HK-2 (cell line): ENCODE data around the gene LMF1.

Source experiments
- DNase-seq: peaks from one replicate; pipeline ENCODE4 v3.0.0-alpha.2; 2018; ENCODE audit not compliant: unreplicated experiment

The LMF1 gene

DNA sequence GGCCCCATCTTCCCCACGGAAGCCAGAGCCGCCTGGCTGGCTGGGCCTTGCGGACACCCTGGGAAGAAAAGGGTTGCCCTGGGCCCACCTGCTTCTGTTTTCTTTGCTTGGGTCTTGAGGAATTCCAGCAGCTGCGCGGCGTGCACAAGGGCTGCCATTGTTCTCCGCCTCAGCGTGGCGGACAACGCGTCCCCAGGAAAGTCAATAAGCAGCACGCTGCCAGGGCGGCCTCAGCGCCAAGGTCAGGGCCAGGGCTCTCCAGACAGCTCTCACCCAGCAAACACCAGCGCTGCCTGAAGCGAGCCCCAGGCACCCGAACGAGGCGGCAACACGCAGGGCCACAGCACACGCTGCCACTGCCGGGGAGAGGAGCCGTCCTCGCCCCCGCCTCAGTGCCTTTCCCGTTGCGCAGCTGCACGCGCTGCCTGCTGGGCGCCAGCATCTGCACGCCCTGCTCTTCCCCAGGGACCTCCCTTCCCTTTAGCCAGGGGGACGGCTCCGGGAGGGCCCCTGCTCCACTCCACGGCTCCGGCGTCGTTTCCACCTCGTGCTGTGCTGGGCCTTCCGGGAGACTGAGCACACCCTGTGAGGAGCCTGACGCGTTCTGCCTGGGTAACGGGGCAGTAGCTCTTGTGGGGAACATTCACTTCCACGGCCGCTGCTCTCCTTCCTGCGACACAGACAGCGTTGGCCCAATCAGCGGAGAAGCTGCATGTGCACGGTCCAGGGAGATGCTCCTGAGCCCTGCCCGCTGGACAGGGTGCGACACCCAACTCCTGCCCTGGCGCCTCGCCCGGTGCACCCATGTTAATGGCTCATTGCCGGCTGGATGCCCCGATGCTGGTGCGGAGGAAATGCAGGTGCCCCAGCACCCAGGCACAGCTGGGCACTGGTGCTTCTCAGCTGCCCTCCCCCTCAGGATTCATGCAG, 57.8 kb downstream of the LMF1 start:
- DNase-seq = no peak

DNA sequence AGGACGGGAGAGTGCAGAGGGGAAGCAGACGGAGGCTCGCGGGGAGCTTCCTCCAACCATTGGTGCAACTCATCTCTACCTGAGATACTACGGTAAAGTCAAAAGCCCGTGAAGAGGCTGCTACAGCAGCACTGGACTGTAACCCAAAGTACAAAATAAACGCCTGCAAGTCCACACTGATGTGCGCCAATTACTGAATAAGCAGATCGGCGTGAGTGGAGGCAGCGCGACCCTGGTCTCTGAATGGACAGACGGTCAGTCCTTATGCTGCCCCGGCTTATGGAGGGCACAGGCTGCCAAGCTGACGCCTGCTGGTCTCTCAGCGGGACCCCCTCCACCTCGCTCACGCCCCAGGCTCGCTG, 58.5 kb downstream of the LMF1 start:
- DNase-seq = no peak

DNA sequence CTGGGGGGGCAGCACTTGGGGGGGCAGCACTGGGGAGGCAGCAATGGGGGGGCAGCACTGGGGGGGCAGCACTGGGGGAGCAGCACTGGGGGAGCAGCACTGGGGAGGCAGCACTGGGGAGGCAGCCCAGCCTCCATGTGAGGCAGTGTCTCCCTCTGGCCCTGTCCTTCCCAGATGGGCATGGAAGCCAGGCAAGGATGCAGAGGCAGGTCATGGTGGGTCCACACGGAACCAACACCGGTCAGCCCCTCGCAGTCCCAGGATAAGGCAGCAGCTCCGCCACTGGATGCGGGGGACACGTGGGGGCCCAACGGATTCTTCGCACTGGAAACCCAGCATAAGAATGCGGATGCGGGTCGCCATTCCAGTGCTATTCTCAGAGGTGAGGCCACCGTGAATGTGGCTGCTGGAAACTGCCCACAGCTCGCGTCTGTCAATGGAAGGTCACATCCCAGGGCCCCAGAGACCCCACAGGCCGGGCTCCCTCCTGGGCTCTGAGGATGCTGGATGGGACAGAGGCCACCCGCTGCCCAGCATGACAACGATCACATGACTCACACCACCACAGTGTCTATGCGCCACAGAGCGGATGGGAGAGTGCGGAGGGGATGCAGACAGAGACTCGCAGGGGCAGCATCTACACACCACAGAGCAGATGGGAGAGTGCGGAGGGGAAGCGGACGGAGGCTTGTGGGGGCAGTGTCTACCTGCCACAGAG, 59.0 kb downstream of the LMF1 start:
- no peak for DNase-seq

DNA sequence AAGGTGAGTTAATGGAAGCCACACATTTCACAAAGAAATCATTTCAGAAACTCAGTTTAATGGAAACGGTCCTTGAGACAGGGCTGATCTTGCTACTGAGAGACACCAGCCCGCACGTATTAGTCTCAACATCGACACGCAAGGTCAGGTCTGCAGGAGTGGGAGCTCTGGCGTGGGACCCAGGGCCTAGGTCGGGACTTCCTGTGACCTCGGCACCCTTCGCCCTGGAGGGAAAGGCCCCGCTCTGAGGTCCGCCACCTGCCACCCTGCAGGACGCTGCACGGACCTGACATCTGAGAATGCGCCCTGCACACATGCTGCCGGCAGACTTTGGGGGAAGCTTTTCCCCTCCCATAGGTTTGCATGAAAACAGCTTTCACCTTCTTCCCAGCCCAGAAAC, 59.7 kb downstream of the LMF1 start:
- DNase-seq = no peak

DNA sequence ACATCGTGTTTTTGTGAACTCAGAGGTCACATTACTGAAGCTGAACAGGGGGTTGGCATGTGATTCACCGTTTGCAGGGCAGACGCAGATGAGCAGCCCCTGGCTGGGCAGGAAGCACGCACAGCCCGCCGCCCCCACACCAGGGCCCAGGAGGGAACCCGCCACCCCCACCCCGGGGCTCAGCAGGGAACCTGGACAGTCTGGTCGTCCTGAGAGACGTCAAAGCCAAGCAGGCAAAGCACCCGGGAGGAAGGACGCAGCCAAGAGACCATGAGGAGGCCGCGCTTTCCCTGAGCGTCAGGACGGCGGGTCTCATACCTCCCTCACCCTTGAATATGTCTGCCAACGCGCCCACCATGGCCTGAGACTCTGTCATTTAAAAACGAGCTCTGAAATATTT, 60.6 kb downstream of the LMF1 start:
- DNase-seq = no peak

DNA sequence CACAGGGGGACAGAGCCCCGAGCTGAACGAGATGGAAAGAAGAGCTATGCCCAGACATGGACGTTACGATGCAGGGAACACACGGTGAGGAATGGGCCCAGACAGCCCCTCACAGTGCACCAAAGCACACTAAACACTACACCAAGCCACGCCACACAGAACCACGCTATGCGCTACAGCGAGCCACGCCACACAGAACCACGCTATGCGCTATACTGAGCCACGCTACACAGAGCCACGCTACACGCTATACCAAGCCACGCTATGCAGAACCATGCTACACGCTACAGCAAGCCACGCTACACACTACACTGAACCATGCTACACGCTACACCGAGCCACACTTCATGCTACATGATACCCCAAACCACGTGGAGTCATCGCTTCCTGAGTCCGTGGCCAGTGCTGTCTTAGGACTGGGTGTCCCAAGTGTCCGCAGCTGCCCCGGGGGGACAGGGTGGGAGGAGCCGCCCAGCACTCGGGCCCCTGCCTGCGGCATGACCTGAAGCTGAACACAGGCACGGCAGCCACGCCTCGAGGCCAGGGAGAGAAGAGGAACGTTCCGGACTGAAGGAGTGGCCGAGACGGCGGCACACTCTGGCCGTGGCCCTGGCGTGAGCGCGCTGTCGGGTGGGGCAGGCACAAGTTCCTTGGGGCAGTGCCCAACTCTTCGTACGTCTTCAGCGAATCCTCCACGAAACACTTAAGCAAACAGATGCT, 61.3 kb downstream of the LMF1 start:
- no peak for DNase-seq

DNA sequence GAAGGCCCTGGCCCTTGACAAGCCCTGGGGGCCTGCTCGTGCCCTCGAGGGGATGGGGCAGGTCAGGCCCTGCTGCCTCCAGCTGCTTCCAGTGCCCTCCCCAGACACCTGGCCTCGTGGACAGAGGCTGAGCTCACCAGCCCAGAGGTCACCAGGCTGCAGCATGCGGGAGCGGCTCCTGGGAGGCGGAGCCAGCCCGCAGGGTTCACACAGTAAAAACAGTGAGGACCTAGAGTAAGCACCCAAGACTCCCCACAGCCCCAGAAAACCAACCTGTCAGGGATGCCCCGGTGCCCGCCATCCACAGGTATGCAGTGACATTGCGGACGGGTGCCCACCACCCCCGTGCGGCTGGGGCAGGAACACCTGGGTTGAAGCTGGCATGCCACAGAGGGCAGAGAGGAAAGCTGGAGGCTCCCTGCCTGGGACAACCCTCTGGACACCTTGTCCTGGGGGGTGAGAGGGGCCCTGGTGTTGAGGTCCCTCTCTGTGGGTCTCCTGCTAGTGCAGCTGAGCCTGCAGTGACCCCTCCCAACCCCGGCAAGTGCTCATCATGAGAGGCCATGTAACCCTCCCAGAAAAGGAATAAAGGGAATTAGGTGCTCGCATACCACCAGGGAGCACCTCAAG, 62.1 kb downstream of the LMF1 start:
- DNase-seq = no peak

DNA sequence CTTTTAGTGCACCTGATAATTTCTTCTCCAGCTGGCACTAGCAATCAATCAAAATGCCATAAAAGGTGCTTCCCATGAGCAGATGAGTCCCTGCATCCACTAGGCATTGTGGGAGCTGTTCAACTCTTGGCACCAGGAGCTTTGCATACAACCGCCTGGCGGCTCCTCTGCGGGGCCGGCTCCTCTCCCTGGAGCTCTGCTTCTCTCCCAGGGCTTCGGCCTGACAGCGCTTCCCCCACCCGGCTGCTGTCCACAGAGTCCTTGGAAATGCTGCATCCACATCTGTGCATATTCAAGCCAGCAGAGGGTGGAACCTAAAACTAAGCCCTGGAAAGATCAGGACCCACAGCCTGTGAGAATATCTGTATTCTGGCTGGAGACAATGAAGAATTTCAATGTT, 62.9 kb downstream of the LMF1 start:
- DNase-seq = no peak

DNA sequence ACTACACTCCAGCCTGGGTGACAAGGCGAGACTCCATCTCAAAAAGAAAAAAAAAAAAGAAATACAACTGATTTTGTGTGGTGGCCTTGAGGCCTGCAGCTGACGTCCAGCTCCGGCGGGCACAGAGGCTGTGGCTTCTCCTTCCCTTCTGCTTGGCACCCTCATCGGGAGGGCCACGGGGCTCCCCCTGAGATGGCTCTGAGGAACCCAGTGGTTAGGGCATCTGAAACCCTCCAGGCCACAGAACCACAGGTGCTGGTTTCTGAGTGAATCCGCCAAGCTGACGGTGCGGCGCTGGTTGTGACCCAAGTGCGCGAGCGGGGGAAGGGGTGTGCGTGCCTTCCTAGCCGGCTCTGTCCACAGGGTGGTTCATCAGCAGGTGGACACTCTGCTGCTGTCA, 63.4 kb downstream of the LMF1 start:
- DNase-seq = no peak

DNA sequence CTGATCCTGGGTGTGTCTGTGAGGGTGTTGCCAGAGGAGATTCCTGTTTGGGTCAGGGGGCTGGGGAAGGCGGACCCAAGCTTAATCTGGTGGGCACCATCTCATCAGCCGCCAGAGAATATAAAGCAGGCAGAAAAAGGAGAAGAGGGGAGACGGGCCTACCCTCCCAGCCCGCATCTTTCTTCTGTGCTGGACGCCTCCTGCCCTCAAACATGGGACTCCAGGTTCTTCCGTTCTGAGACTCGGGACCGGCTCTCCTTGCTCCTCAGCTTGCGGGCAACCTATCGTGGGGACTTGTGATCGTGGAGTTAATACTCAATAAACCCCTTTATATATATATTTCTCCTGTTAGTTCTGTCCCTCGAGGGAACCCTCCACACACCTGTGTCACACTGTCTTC, 64.5 kb downstream of the LMF1 start:
- no peak for DNase-seq

DNA sequence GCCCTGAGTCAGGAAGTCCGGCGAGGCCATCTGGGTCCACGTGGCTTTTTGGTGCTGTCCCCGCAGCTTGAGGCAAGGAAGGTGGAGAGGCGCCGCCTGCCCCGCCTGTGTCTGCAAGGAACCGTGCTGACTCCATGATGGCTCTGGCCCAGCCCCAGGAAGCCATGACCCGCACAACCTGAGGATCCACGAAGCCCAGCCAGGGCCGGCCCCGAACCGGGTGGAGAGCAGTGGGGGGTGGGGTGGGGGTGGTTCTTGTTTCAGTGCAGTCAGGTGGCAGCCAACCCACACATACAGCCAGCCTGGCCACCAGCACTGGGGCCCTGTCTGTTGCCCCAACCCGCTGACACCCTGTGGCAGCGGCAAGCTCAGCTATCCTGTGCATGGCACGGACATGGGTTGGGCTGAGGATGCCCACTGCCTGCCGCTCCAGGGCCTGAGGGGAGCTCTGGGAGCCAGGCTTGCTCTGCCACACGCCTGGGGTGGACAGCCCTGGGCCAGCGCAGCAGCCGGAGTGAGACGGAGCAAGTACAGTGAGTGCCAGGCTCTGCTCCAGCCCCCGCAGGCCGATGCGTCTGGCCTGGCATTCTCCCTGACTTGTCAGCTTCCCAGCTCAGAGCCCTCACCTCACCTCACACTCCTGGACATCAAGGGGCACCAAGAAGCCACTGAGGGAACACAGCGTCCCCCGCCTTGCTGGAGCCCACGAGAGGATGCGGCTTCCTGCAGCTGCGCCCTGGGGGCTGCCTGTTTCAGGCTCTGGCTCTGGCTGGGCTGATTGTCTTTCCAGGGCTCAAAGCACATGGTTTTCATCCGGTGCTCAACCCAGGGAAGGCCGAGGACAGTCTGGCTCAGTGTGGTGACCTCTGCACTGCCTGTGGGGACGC, 68.8 kb downstream of the LMF1 start:
- no peak for DNase-seq

DNA sequence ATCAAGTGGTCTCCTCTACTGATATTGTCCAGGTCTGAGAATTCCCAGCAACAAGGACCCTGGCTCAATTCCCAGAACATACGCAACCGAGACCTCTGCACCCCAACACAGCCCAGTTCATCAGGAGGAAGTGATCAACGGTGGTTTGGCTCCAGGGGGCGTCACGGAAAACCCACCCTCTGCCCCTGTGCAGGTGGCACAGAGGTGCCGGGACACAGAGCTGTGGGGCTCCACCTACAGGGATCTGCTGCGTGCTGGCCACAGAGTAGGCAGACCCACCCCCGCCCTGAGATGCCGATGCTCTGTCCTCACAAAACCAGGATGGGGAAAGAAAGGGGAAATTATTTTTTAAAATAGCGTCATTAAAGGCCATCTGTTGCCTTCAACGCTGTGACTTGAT, 69.6 kb downstream of the LMF1 start:
- DNase-seq = no peak

DNA sequence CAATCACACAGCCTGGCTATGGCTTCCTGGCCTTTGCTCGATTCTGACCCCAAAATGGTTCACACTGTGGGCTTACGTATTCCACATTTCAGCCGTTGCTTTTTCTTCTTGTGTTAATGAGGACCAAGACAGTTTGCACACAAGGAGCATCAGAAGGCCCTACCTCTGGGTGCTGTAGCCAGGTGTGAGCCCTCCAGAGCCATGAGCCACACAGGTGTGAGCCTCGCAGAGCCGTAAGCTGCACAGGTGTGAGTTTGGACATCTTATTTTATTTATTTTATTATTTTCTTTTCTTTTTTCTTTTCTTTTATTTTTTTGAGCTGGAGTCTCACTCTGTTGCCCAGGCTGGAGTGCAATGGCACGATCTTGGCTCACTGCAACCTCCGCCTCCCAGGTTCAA, 70.6 kb downstream of the LMF1 start:
- DNase-seq = no peak

DNA sequence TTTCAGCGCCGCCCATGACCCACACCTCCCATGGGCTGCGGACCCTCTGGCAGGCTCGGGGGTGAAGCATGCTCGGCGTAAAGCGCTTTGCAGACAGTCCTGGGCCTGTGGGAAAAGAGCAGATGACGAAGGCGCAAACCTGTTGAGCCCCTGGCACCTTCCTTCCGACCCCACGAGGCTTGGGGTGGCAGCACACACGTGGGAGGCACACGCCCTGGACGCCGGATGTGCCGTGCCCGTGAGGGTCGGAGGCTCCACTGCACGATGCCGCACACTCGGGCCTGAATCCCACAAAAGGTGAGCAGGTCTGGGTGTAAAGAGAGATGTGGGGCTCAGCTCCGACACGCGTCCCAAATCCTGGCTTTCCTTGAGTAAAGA, 71.1 kb downstream of the LMF1 start:
- no peak for DNase-seq

DNA sequence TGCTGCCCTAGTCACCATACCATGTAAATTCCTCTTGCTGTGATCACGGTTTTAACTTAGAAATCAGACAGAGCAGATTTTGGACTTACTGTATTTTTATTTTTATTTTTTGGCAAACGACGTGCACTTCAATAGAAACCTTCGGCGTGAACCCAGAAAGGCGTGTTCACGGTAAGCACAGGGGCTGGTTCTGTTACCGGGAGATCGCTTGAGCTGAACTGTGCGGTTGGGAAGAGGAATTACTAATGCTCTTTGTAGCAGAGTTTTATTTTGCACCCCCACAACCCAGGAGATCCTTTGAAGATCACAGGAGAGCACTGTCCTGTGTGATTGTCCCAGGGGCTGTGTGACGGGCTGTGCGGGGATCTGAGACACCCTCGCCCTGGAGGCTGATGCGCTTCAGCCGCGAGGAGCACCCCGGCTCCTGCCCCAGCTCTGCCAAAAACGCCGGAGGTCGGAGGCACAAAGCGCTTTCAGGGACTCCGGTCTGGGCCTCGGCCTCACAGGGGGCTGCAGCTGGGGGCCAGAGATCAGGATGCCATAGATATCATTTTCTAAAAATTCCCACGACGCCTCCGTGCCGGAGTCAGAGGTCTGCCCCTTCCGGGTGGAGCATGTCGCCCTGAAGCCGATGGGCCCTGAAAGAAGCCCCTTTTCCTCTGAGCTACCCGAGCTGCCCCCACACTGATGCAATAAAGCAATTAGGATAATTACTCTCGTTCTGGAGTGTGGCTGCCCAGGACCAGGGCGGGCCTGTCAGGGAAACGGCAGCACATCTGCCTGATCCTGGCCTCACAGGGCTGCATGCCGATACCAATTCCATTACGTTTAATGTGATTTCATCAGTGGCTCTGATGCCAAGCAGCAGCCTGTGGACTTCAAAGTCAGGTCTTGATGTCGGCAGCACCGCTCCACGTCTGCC, 71.8 kb downstream of the LMF1 start:
- DNase-seq = no peak

DNA sequence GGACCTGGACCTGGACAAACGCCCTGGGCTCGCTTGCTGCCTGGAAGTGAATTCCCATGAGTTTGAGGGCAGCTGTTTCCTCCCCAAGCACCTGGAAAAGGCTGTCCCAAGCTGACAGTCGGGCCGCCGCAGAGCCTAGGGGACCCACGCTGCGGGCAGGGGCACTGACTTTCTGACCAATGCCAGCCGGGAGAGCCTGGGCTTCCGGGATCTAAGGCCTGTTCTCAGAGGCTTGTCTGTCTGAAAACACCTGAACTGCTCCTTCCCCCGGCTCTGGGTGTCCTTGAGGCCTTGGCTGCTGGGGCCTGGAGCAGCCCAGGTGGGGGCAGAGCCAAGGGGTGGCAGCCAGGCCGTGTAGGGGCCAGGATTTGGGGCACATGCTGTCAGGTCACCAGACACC, 72.6 kb downstream of the LMF1 start:
- DNase-seq = no peak

DNA sequence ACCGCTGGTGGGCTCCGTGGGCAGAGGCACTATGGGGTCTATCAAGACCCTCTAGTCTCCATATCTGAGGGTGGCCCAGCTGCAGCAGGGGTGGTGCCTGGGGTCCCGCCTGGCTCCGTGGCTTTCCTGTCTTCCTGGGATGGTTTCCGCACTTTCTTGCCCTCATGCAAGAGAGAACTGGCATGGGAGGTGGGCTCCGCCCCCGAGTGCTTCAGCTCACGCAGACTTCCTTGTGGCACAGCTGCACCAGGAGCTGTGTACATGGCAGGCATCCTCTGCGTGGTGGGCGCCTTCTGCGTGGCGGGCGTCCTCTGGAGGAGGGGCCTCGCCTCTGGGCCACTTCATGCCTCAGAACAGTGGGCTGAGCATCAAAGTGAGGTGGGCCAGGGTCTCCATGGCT, 73.1 kb downstream of the LMF1 start:
- no peak for DNase-seq

DNA sequence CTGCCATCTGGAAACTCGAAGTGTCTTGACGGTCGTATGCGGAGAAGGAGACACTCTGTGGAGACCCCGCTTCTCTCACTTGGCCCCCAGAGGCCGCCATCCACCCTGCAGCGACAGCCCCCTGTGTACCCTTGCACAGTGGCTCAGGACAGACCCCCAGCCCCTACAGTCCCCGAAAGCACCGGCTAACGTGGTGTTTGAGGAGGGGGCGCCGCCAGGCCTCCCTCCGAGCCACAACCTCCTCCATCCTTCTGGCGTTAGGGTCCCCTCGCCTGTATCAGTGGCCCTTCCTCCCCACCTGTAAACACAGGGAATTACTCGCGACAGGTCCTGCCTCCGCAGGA, 73.6 kb downstream of the LMF1 start:
- DNase-seq = no peak

DNA sequence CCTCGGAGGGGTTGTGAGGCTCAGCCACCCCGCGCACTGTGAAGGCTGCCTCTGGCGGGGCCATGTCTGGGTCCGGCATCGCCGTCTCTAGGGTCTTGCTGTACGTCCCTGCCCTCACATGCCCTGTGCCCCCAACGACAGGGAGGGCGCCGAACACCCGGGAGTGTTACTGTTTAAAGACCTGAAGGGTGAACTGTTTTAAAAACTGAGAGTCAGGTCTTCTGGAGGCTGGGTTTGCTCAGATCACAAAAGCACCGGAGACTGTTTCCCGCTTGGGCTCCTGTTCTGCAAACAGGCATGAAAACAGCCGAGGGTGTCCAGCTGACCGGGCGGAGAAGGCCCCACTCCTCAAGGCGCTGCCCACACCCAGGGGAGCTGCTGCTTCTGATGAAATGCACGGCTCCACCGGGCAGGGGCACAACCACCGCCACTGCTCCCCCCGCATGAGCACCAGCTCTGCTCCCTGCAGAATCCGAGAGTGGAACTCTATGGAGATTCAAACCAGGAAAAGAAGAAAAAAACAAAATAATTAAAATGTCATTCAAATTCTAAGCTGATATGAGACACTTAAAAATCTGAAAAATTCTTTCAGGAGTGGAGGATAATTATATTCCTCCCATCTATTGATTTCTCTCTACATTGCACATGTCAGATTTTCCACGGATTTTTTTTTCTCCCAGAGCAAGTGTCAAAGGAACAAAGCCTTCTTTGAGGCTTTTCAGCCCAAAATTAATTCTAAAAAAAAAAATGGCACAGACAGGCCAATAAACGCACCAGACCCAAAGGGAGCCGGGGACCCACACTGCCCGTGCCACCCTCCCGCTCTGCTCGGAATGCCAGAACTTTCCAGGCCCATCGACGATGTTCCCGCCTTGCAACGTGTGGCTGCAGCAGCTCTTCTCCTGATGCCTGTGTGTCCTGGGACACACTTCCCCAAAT, 74.3 kb downstream of the LMF1 start:
- no peak for DNase-seq
